HepG2 (cell line): Measurements from ENCODE around the gene LYRM4. TPM values are rescaled to one million over a fixed set of nuclear protein-coding genes. Genes with fewer than 3 reads are reported as not detected.

Experiments used
- ATAC-seq: fragments of 200-7000 bp; cut with Tn5 transposase; 3 replicates; pipeline ENCODE4 v1.9.1; 2020; ENCODE audit warnings: mild to moderate bottlenecking, moderate library complexity
- BruUV-seq: library from RNA; stranded (reverse); fragments of 400-500 nt; replicated peaks from 2 replicates; lab custom pipeline; 2021; lab: Mats Ljungman, UMichigan
- CTCF ChIA-PET: fragments of 300-600 bp; formaldehyde crosslinking; extraction: SDS; loops from one replicate; lab custom pipeline; 2021; ENCODE audit warnings: low total read pairs, inconsistent platforms, low intra/inter-chr PET ratio; lab: Yijun Ruan, JAX
- POLR2A ChIA-PET: fragments of 350-600 bp; sonication (Branson Sonifier 250); formaldehyde crosslinking; loops from one replicate; lab custom pipeline; 2020; ENCODE audit warnings: antibody characterized with exemption, inconsistent platforms; lab: Yijun Ruan, JAX
- DNase-seq: peaks from one replicate; pipeline ENCODE4 v3.0.0-alpha.2; 2015; ENCODE audit warnings: low spot score
- FAIRE-seq: peaks from 3 replicates; lab custom pipeline; 2011; peaks lifted over from hg19 to GRCh38; lab: Jason Lieb, UNC
- H2AFZ ChIP-seq: one replicate; pipeline ENCODE4 v1.6.1; 2011; ENCODE audit warnings: low read length, inconsistent platforms
- H3K27ac ChIP-seq: fragments of 300-600 bp; 3 replicates; pipeline ENCODE4 v1.8.0; 2011; ENCODE audit warnings: mixed run types, mild to moderate bottlenecking, mixed read lengths, low read length, inconsistent platforms; ENCODE audit not compliant: insufficient read depth; ENCODE audit errors: extremely low read length
- H3K27me3 ChIP-seq, 2 experiments: fragments of 200-600 bp in 1 of 2; 2 replicates in 1 of 2; 3 replicates in 1 of 2; pipeline versions ENCODE4 v1.6.0 to v1.8.0; 2011; ENCODE audit warnings: low read length in 2 of 2, mild to moderate bottlenecking in 2 of 2, moderate library complexity in 2 of 2, inconsistent platforms in 1 of 2; ENCODE audit not compliant: insufficient read depth in 2 of 2, control insufficient read depth in 1 of 2
- H3K36me3 ChIP-seq, 2 experiments: fragments of 200-600 bp in 1 of 2; replicated peaks in 1 of 2; 2 replicates in 1 of 2; 3 replicates in 1 of 2; pipeline versions ENCODE4 v1.5.1 to v1.8.0; 2011; ENCODE audit warnings: low read length in 2 of 2, inconsistent platforms in 1 of 2; ENCODE audit not compliant: insufficient read depth in 2 of 2, control insufficient read depth in 1 of 2
- H3K4me1 ChIP-seq: 2 replicates; pipeline ENCODE4 v1.5.1; 2012; ENCODE audit warnings: low read length, inconsistent platforms; ENCODE audit not compliant: insufficient read depth
- H3K4me2 ChIP-seq: 2 replicates; pipeline ENCODE4 v1.6.0; 2011; ENCODE audit warnings: low read depth, low read length, inconsistent platforms
- H3K4me3 ChIP-seq, 3 experiments: fragments of 200-600 bp in 1 of 3; sonication (generic), shearing (Covaris generic) in 1 of 3; replicated peaks in 1 of 3; 2 replicates each; pipeline ENCODE4 v1.5.1; 2011 to 2016; ENCODE audit warnings: low read length in 3 of 3, inconsistent platforms in 2 of 3, low read depth in 2 of 3, mild to moderate bottlenecking in 2 of 3, control low read depth in 1 of 3, mixed read lengths in 1 of 3; ENCODE audit not compliant: insufficient read depth in 1 of 3
- H3K79me2 ChIP-seq: one replicate; pipeline ENCODE4 v1.6.1; 2011; ENCODE audit warnings: low read length, inconsistent platforms; ENCODE audit not compliant: insufficient read depth
- H3K9ac ChIP-seq: 2 replicates; pipeline ENCODE4 v1.6.0; 2011; ENCODE audit warnings: mild to moderate bottlenecking, low read depth, low read length, inconsistent platforms; ENCODE audit not compliant: insufficient read depth
- H3K9me3 ChIP-seq: 2 replicates; pipeline ENCODE4 v1.5.1; 2012; ENCODE audit warnings: mild to moderate bottlenecking, low read length
- H4K20me1 ChIP-seq: 2 replicates; pipeline ENCODE4 v1.6.0; 2011; ENCODE audit warnings: inconsistent platforms, mild to moderate bottlenecking, low read length, moderate library complexity; ENCODE audit not compliant: insufficient read depth
- CHD4 ChIP-seq: fragments of 200-600 bp; sonication (generic); IDR thresholded peaks from 2 replicates; pipeline ENCODE4 v1.7.0; 2017; ENCODE audit warnings: mild to moderate bottlenecking, low read length, borderline replicate concordance
- GFI1 ChIP-seq: sonication (generic); formaldehyde crosslinking; IDR thresholded peaks from 2 replicates; pipeline ENCODE4 v1.5.0; 2020; ENCODE audit warnings: missing genetic modification reagents, mild to moderate bottlenecking, borderline replicate concordance
- NCOA2 ChIP-seq: sonication (generic); formaldehyde crosslinking; IDR thresholded peaks from 2 replicates; pipeline ENCODE4 v1.8.0; 2022; ENCODE audit warnings: inconsistent platforms
- PCBP2 ChIP-seq: fragments of 200-400 bp; formaldehyde crosslinking; optimal IDR thresholded peaks from 2 replicates; pipeline ENCODE3; 2018; ENCODE audit warnings: low read length, low read depth; ENCODE audit not compliant: poor library complexity, severe bottlenecking
- REPIN1 ChIP-seq: sonication (generic); formaldehyde crosslinking; IDR thresholded peaks from 2 replicates; pipeline ENCODE4 v1.8.0; 2022; ENCODE audit warnings: missing genetic modification reagents, low read depth, mild to moderate bottlenecking, borderline replicate concordance
- ZBTB7A ChIP-seq: sonication (generic); formaldehyde crosslinking; IDR thresholded peaks from 2 replicates; pipeline ENCODE4 v1.8.0; 2022; ENCODE audit warnings: mild to moderate bottlenecking, missing genetic modification reagents
- ZNF232 ChIP-seq: sonication (generic); formaldehyde crosslinking; IDR thresholded peaks from 2 replicates; pipeline ENCODE4 v1.4.0; 2020; ENCODE audit warnings: missing genetic modification reagents, borderline replicate concordance
- ZNF484 ChIP-seq: sonication (generic); formaldehyde crosslinking; IDR thresholded peaks from 2 replicates; pipeline ENCODE4 v1.5.1; 2020; ENCODE audit warnings: mild to moderate bottlenecking, low read depth, missing genetic modification reagents, borderline replicate concordance
- ZNF660 ChIP-seq: sonication (generic); formaldehyde crosslinking; IDR thresholded peaks from 2 replicates; pipeline ENCODE4 v1.5.1; 2020; ENCODE audit warnings: mild to moderate bottlenecking, low read depth, missing genetic modification reagents, borderline replicate concordance
- ZSCAN22 ChIP-seq: sonication (generic); formaldehyde crosslinking; IDR thresholded peaks from 2 replicates; pipeline ENCODE4 v1.4.0; 2020; ENCODE audit warnings: mild to moderate bottlenecking, missing genetic modification reagents
- ZSCAN31 ChIP-seq: sonication (generic); formaldehyde crosslinking; IDR thresholded peaks from 2 replicates; pipeline ENCODE4 v1.5.0; 2020; ENCODE audit warnings: low read depth, mild to moderate bottlenecking, missing genetic modification reagents
- WGBS: methylation state at CpG from one replicate; pipeline ENCODE4 v1.1.6; 2017; ENCODE audit warnings: low lambda C conversion rate; 5-methylcytosine and 5-hydroxymethylcytosine counted together
- in situ Hi-C: cut with HindIII; loops from 2 replicates; pipeline ENCODE4 v1.10.0; 2017; ENCODE audit warnings: low pct_unique_long_range_greater_than_20kb; ENCODE audit not compliant: extremely low pct_ligation_motif_present
- intact Hi-C: fragments of 100-400 bp; cut with micrococcal nuclease; formaldehyde crosslinking; loops from one replicate; pipeline ENCODE4 v1.10.0; 2022; ENCODE audit not compliant: unreplicated experiment
- polyA plus RNA-seq, 8 experiments: library from polyadenylated mRNA; depleted of rRNA in 3 of 8; stranded (reverse) in 7 of 8; unstranded in 1 of 8; fragments of >200 nt; fragmentation: Illumina TruSeq in 4 of 8; extraction: Trizol in 4 of 8; gene quantifications; 2 replicates each; pipeline versions ENCODE4 v1.2.1 to v1.2.3, GENCODE V29; 2011 to 2016; ENCODE audit warnings: low read depth in 4 of 8, missing spikeins in 1 of 8, mixed read lengths in 1 of 8; ENCODE audit not compliant: insufficient read depth in 1 of 8
- total RNA-seq, 5 experiments: library from RNA; depleted of rRNA; stranded (reverse); fragments of >200 nt; fragmentation: Illumina TruSeq; extraction: Trizol; gene quantifications; 2 replicates each; pipeline ENCODE4 v1.2.3, GENCODE V29; 2016; ENCODE audit warnings: low read depth in 1 of 5
- TF ChIP-seq, protein P1 (sequence below): sonication (generic); formaldehyde crosslinking; IDR thresholded peaks from 2 replicates; pipeline ENCODE4 v1.8.0; 2022; ENCODE audit warnings: missing genetic modification reagents, mild to moderate bottlenecking, borderline replicate concordance
- TF ChIP-seq, protein P2 (sequence below): sonication (generic); formaldehyde crosslinking; conservative IDR thresholded peaks from 2 replicates; pipeline ENCODE4 v1.8.1; 2023; ENCODE audit warnings: missing genetic modification reagents
- TF ChIP-seq, protein P3 (sequence below): sonication (generic); formaldehyde crosslinking; IDR thresholded peaks from 2 replicates; pipeline ENCODE4 v1.8.0; 2022; ENCODE audit warnings: mild to moderate bottlenecking, missing genetic modification reagents
- TF ChIP-seq, protein P4 (sequence below): sonication (generic); formaldehyde crosslinking; IDR thresholded peaks from 2 replicates; pipeline ENCODE4 v1.9.0; 2021; ENCODE audit warnings: missing genetic modification reagents, borderline replicate concordance

Gene LYRM4
- total and polyA plus RNA-seq, 2 of the 13 experiments (the other 11 are each of a cell fraction or from before 2014, with no cell fraction given): 64.6 to 67.5 TPM

DNA sequence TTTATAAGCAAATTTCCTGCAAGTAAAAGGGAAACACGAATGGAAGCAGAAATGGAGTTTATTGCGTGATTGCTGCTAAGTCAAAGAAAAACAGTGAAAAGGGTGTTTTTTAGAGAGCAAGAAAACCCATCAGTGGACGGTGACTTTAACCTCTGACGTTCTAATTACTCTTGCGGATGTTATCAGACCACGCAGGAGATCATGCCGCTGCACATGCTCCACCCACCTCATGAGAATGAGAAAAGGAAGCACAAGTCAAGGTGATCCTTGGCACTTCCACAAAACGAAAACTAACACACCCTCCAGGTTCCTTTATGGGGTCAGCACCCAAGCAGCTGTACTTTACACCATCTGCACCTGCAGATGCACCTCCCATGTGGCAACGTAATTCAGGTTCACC, 45.0 kb downstream of the LYRM4 start:
- H3K27me3 ChIP-seq: no peaks in the 10 kb centered on the region
- H4K20me1 ChIP-seq: no peaks in the 10 kb centered on the region
- no peak overlapping the region for H3K4me3 ChIP-seq
- ChIA-PET POLR2A (no interaction called here), CTCF (interaction anchor here (1.1 to 3.0 kb wide), 4 partner anchors 87 to 183 kb away, joined by 3 to 19 read pairs (median 11); no protein-coding TSS in a partner anchor)
- intact Hi-C loops (loop anchor here (1.0 to 2.0 kb wide), 3 partner anchors 87 to 187 kb away; no protein-coding TSS in a partner anchor), in situ Hi-C loops (loop anchor here (5.0 kb wide), 1 partner anchor 87 kb away; no protein-coding TSS in a partner anchor)
- peaks cover 18 to 50% of the 10 kb centered on the region in 2 experiments for H3K36me3 ChIP-seq
- 93% methylated on average over 9 of the region's 9 CpGs for WGBS
- ATAC-seq: no peak
- no peak overlapping the region for H3K9ac ChIP-seq
- H3K4me1 ChIP-seq: no peaks in the 10 kb centered on the region
- H3K27ac ChIP-seq: no peak overlapping the region
- no peak for DNase-seq
- FAIRE-seq: no peak
- H3K9me3 ChIP-seq: no peaks in the 10 kb centered on the region
- TF ChIP-seq ZBTB7A (CRISPR knock-in tag) (no peak), CHD4 (no peak), ZSCAN22 (no peak), NCOA2 (CRISPR knock-in tag) (no peak), ZNF660 (CRISPR knock-in tag) (no peak), ZNF232 (CRISPR knock-in tag) (no peak), GFI1 (CRISPR knock-in tag) (no peak), ZSCAN31 (CRISPR knock-in tag) (no peak), PCBP2 (no peak), ZNF484 (no peak), REPIN1 (CRISPR knock-in tag) (no peak)
- TF ChIP-seq, protein P1, sequence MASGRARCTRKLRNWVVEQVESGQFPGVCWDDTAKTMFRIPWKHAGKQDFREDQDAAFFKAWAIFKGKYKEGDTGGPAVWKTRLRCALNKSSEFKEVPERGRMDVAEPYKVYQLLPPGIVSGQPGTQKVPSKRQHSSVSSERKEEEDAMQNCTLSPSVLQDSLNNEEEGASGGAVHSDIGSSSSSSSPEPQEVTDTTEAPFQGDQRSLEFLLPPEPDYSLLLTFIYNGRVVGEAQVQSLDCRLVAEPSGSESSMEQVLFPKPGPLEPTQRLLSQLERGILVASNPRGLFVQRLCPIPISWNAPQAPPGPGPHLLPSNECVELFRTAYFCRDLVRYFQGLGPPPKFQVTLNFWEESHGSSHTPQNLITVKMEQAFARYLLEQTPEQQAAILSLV (CRISPR knock-in tag): no peak
- TF ChIP-seq, protein P2, sequence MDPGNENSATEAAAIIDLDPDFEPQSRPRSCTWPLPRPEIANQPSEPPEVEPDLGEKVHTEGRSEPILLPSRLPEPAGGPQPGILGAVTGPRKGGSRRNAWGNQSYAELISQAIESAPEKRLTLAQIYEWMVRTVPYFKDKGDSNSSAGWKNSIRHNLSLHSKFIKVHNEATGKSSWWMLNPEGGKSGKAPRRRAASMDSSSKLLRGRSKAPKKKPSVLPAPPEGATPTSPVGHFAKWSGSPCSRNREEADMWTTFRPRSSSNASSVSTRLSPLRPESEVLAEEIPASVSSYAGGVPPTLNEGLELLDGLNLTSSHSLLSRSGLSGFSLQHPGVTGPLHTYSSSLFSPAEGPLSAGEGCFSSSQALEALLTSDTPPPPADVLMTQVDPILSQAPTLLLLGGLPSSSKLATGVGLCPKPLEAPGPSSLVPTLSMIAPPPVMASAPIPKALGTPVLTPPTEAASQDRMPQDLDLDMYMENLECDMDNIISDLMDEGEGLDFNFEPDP (CRISPR knock-in tag): no peak
- TF ChIP-seq, protein P3, sequence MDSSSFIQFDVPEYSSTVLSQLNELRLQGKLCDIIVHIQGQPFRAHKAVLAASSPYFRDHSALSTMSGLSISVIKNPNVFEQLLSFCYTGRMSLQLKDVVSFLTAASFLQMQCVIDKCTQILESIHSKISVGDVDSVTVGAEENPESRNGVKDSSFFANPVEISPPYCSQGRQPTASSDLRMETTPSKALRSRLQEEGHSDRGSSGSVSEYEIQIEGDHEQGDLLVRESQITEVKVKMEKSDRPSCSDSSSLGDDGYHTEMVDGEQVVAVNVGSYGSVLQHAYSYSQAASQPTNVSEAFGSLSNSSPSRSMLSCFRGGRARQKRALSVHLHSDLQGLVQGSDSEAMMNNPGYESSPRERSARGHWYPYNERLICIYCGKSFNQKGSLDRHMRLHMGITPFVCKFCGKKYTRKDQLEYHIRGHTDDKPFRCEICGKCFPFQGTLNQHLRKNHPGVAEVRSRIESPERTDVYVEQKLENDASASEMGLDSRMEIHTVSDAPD (CRISPR knock-in tag): no peak
- TF ChIP-seq, protein P4, sequence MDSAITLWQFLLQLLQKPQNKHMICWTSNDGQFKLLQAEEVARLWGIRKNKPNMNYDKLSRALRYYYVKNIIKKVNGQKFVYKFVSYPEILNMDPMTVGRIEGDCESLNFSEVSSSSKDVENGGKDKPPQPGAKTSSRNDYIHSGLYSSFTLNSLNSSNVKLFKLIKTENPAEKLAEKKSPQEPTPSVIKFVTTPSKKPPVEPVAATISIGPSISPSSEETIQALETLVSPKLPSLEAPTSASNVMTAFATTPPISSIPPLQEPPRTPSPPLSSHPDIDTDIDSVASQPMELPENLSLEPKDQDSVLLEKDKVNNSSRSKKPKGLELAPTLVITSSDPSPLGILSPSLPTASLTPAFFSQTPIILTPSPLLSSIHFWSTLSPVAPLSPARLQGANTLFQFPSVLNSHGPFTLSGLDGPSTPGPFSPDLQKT (CRISPR knock-in tag): no peak
- no TSS peak for BruUV-seq
- H2AFZ ChIP-seq: no peak overlapping the region
- H3K79me2 ChIP-seq: no peaks in the 10 kb centered on the region
- H3K4me2 ChIP-seq: no peak overlapping the region
